DOHH2 (cell line): ENCODE data around the gene ANO8.

Experiments used
- CTCF ChIP-seq: fragments of 200-600 bp; sonication (generic); IDR thresholded peaks from one replicate; pipeline ENCODE4 v1.5.1; 2014; ENCODE audit warnings: antibody characterized with exemption, mild to moderate bottlenecking, low read depth, low read length; ENCODE audit not compliant: poor library complexity, severe bottlenecking
- EZH2phosphoT487 ChIP-seq: fragments of 200-600 bp; sonication (generic); IDR thresholded peaks from 2 replicates; pipeline ENCODE4 v1.6.1; 2017; ENCODE audit warnings: borderline replicate concordance, mild to moderate bottlenecking, antibody characterized with exemption, low read length, moderate library complexity, mixed read lengths

GRCh38 chr19:17332360-17332676, 2.3 kb downstream of the ANO8 start:
- TF ChIP-seq CTCF = no peak
- TF ChIP-seq EZH2phosphoT487 = no peak
